Naive thymus-derived CD8-positive, alpha-beta T cell (primary cell): ENCODE measurements around the gene CADM4. TPM values are rescaled to one million over a fixed set of nuclear protein-coding genes. Genes with fewer than 3 reads are reported as not detected.
A peak's percentile ranks its signal among the peaks of the same experiment; 100 is the strongest.
"Not testable (repeated sequence)": the region's sequence is repeated elsewhere in the genome, so short reads cannot be mapped to it uniquely, and the experiment has no call there.

Experiments
- ATAC-seq, 2 donors: fragments of 150-1000 bp; cut with Tn5 transposase in 1 of 2; sonication (Bioruptor Pico), chemical (Tn5 transposase) in 1 of 2; 1 replicate in 1 of 2; 2 replicates in 1 of 2; pipeline ENCODE4 v1.10.0; 2021; ENCODE audit warnings: mild to moderate bottlenecking in 2 of 2, moderate library complexity in 2 of 2
- POLR2A ChIA-PET: fragments of 350-600 bp; sonication (Branson Sonifier 250); formaldehyde crosslinking; loops from one replicate; lab custom pipeline; 2021; ENCODE audit warnings: antibody characterized with exemption; lab: Charles Lee
- DNase-seq, 10 donors: peaks; one replicate each; pipeline versions ENCODE4 v3.0.0 to v3.0.0-alpha.2; 2020 to 2022
- H3K27ac Mint-ChIP-seq, 10 donors: one replicate each; pipeline ENCODE4 v1.8.0; 2020 to 2022; ENCODE audit warnings: mild to moderate bottlenecking in 10 of 10, mixed read lengths in 10 of 10, moderate library complexity in 4 of 10, inconsistent platforms in 1 of 10
- H3K27me3 Mint-ChIP-seq, 5 donors: one replicate each; pipeline ENCODE4 v1.8.0; 2021 to 2022; ENCODE audit warnings: mixed read lengths in 5 of 5
- H3K36me3 Mint-ChIP-seq, 3 donors: one replicate each; pipeline ENCODE4 v1.8.0; 2020 to 2022; ENCODE audit warnings: mixed read lengths in 3 of 3, mild to moderate bottlenecking in 2 of 3, inconsistent platforms in 1 of 3
- H3K4me1 Mint-ChIP-seq, 4 donors: one replicate each; pipeline ENCODE4 v1.8.0; 2021 to 2022; ENCODE audit warnings: mixed read lengths in 4 of 4
- H3K4me3 Mint-ChIP-seq, 10 donors: one replicate each; pipeline ENCODE4 v1.8.0; 2020 to 2022; ENCODE audit warnings: mild to moderate bottlenecking in 10 of 10, mixed read lengths in 10 of 10, moderate library complexity in 6 of 10, inconsistent platforms in 1 of 10
- H3K9me3 Mint-ChIP-seq, 9 donors: one replicate each; pipeline ENCODE4 v1.8.0; 2020 to 2022; ENCODE audit warnings: mixed read lengths in 9 of 9, mild to moderate bottlenecking in 3 of 9, inconsistent platforms in 1 of 9, moderate library complexity in 1 of 9
- polyA plus RNA-seq, 3 donors: library from polyadenylated mRNA; unstranded; fragments of 300-500 nt; fragmentation: Illumina TruSeq; gene quantifications; one replicate each; pipeline ENCODE4 v1.2.3, GENCODE V29; 2021
- total RNA-seq, 8 experiments: library from RNA in 2 of 8; stranded (reverse) in 2 of 8; gene quantifications; one replicate each; pipeline ENCODE4 v1.2.3 and lab custom pipeline; 2021 to 2026

Gene CADM4
- total RNA-seq (under 1 TPM; 0.39 to 0.63 TPM), polyA plus RNA-seq (not detected), total RNA-seq (lab: John Stamatoyannopoulos, UW) (0 to 1.2 (median 0.59) reads per million in 6 experiments)

GRCh38 chr19:43639519-43640423 lies at the start of gene CADM4:
CADM4 (minus strand) TSS chr19:43639850; CDS start chr19:43639790, 60 bp downstream.
- POLR2A ChIA-PET: no interaction called here
- peaks cover 14 to 46% (median 22%) of the 10 kb centered on the region in 5 donors for H3K27me3 Mint-ChIP-seq
- H3K27ac Mint-ChIP-seq: peak within 1 kb of the TSS; percentile 8 to 88 (median 60)
- H3K4me1 Mint-ChIP-seq: peaks cover 8 to 34% (median 17%) of the 10 kb centered on the region in 4 donors
- ATAC-seq (peak; percentile 86 to 87), DNase-seq (peak; percentile 22 to 76 (median 53))
- H3K4me3 Mint-ChIP-seq: peak within 1 kb of the TSS; percentile 76 to 91 (median 86)
- no peaks in the 10 kb centered on the region for H3K9me3 Mint-ChIP-seq
- H3K36me3 Mint-ChIP-seq: no peaks in the 10 kb centered on the region

GRCh38 chr19:43688059-43688701 lies 48.5 kb upstream of the CADM4 start:
- Mint-ChIP-seq H3K9me3 (peaks cover 0 to 30% (median 17%) of the 10 kb centered on the region in 9 donors), H3K4me1 (peaks cover 0 to 2% (median 0%) of the 10 kb centered on the region in 4 donors), H3K27ac (peak overlapping the region in 1 of 10 donors; percentile 47), H3K36me3 (peaks cover 2 to 16% (median 12%) of the 10 kb centered on the region in 3 donors), H3K4me3 (no peak overlapping the region), H3K27me3 (peaks cover 0 to 13% (median 4%) of the 10 kb centered on the region in 5 donors)
- POLR2A ChIA-PET: no interaction called here
- ATAC-seq (no peak), DNase-seq (no peak)

GRCh38 chr19:43687660-43687997 lies 48.0 kb upstream of the CADM4 start:
- DNase-seq (no peak), ATAC-seq (no peak)
- Mint-ChIP-seq H3K4me3 (no peak overlapping the region), H3K27ac (no peak overlapping the region), H3K4me1 (peaks cover 0 to 2% (median 0%) of the 10 kb centered on the region in 4 donors), H3K9me3 (peaks cover 0 to 25% (median 17%) of the 10 kb centered on the region in 9 donors), H3K36me3 (peaks cover 2 to 16% (median 12%) of the 10 kb centered on the region in 3 donors), H3K27me3 (peaks cover 0 to 8% (median 4%) of the 10 kb centered on the region in 5 donors)
- POLR2A ChIA-PET: no interaction called here

- Mint-ChIP-seq H3K4me3 (no peak overlapping the region), H3K4me1 (peaks cover 0 to 2% (median 0%) of the 10 kb centered on the region in 4 donors), H3K27ac (no peak overlapping the region), H3K9me3 (no peaks in the 10 kb centered on the region), H3K36me3 (no peaks in the 10 kb centered on the region), H3K27me3 (no peaks in the 10 kb centered on the region)
- DNase-seq: no peak
- no peak for ATAC-seq
- POLR2A ChIA-PET: interaction anchor here (0.7 kb wide), 1 partner anchor 9 kb away, joined by 5 read pairs; no protein-coding TSS in a partner anchor
Measured at GRCh38 chr19:43684326-43684725, 44.7 kb upstream of the CADM4 start.

- POLR2A ChIA-PET: no interaction called here
- no peaks in the 10 kb centered on the region for H3K27me3 Mint-ChIP-seq
- H3K27ac Mint-ChIP-seq: peak overlapping the region in 1 of 10 donors; percentile 24
- no peaks in the 10 kb centered on the region for H3K9me3 Mint-ChIP-seq
- ATAC-seq (no peak), DNase-seq (no peak)
- no peaks in the 10 kb centered on the region for H3K36me3 Mint-ChIP-seq
- peaks cover 0 to 2% (median 0%) of the 10 kb centered on the region in 4 donors for H3K4me1 Mint-ChIP-seq
- no peak overlapping the region for H3K4me3 Mint-ChIP-seq
Measured at GRCh38 chr19:43683905-43684304, 44.3 kb upstream of the CADM4 start.

- no peaks in the 10 kb centered on the region for H3K9me3 Mint-ChIP-seq
- ATAC-seq: no peak
Measured at GRCh38 chr19:43682824-43683661, 43.4 kb upstream of the CADM4 start.

GRCh38 chr19:43682269-43682668 lies 42.6 kb upstream of the CADM4 start:
- H3K27me3 Mint-ChIP-seq, DNase-seq, H3K36me3 Mint-ChIP-seq, H3K4me1 Mint-ChIP-seq, POLR2A ChIA-PET, ATAC-seq, H3K9me3 Mint-ChIP-seq, H3K4me3 Mint-ChIP-seq: not testable (repeated sequence)
- H3K27ac Mint-ChIP-seq: peak overlapping the region in 1 of 10 donors; percentile 46

More at GRCh38 chr19:43682824-43683661, 43.4 kb upstream of the CADM4 start:
- H3K36me3 Mint-ChIP-seq: no peaks in the 10 kb centered on the region
- POLR2A ChIA-PET: no interaction called here
- H3K27ac Mint-ChIP-seq: peak overlapping the region in 1 of 10 donors; percentile 46
- DNase-seq: no peak
- no peaks in the 10 kb centered on the region for H3K27me3 Mint-ChIP-seq
- H3K4me1 Mint-ChIP-seq: peaks cover 0 to 2% (median 0%) of the 10 kb centered on the region in 4 donors
- no peak overlapping the region for H3K4me3 Mint-ChIP-seq

- peaks cover 0 to 2% (median 0%) of the 10 kb centered on the region in 4 donors for H3K4me1 Mint-ChIP-seq
- ATAC-seq: no peak
- no peak overlapping the region for H3K4me3 Mint-ChIP-seq
- H3K9me3 Mint-ChIP-seq: no peaks in the 10 kb centered on the region
- POLR2A ChIA-PET: no interaction called here
- H3K27ac Mint-ChIP-seq: no peak overlapping the region
- DNase-seq: no peak
- no peaks in the 10 kb centered on the region for H3K36me3 Mint-ChIP-seq
- H3K27me3 Mint-ChIP-seq: peaks cover 0 to 3% (median 0%) of the 10 kb centered on the region in 5 donors
Measured at GRCh38 chr19:43681821-43682220, 42.2 kb upstream of the CADM4 start.

- peaks cover 0 to 3% (median 0%) of the 10 kb centered on the region in 5 donors for H3K27me3 Mint-ChIP-seq
- H3K4me1 Mint-ChIP-seq: peaks cover 0 to 6% (median 3%) of the 10 kb centered on the region in 4 donors
- no peaks in the 10 kb centered on the region for H3K36me3 Mint-ChIP-seq
- no peak for DNase-seq
- H3K9me3 Mint-ChIP-seq: no peaks in the 10 kb centered on the region
- POLR2A ChIA-PET: no interaction called here
- H3K4me3 Mint-ChIP-seq: no peak overlapping the region
- no peak overlapping the region for H3K27ac Mint-ChIP-seq
- no peak for ATAC-seq
Measured at GRCh38 chr19:43678512-43679261, 39.0 kb upstream of the CADM4 start.

GRCh38 chr19:43675906-43676305 lies 36.3 kb upstream of the CADM4 start:
- POLR2A ChIA-PET: interaction anchor here (0.6 kb wide), 1 partner anchor 9 kb away, joined by 5 read pairs; no protein-coding TSS in a partner anchor
- peaks cover 0 to 7% (median 3%) of the 10 kb centered on the region in 4 donors for H3K4me1 Mint-ChIP-seq
- no peaks in the 10 kb centered on the region for H3K36me3 Mint-ChIP-seq
- H3K27me3 Mint-ChIP-seq: peaks cover 0 to 3% (median 0%) of the 10 kb centered on the region in 5 donors
- H3K27ac Mint-ChIP-seq: peak overlapping the region in 2 of 10 donors; percentile 40 to 50
- no peak overlapping the region for H3K4me3 Mint-ChIP-seq
- DNase-seq (no peak), ATAC-seq (no peak)
- H3K9me3 Mint-ChIP-seq: no peaks in the 10 kb centered on the region

- Mint-ChIP-seq H3K27ac (peak overlapping the region in 7 of 10 donors; percentile 7 to 72 (median 50)), H3K4me3 (no peak overlapping the region), H3K36me3 (no peaks in the 10 kb centered on the region), H3K4me1 (peaks cover 3 to 11% (median 5%) of the 10 kb centered on the region in 4 donors), H3K9me3 (no peaks in the 10 kb centered on the region), H3K27me3 (peaks cover 0 to 3% (median 0%) of the 10 kb centered on the region in 5 donors)
- ATAC-seq (no peak), DNase-seq (no peak)
- POLR2A ChIA-PET: interaction anchor here (0.6 kb wide), 1 partner anchor 9 kb away, joined by 5 read pairs; no protein-coding TSS in a partner anchor
Measured at GRCh38 chr19:43675269-43675879, 35.7 kb upstream of the CADM4 start.
